ENCODE results near the gene DIO3. TPM values are rescaled to one million over a fixed set of nuclear protein-coding genes. Genes with fewer than 3 reads are reported as not detected.

DIO3 gene
- total and polyA plus RNA-seq, 2 experiments from 2014 or later: 0.18 TPM; not detected in 1

- H3K27me3 ChIP-seq: no peaks in the 10 kb centered on the region
- H3K9me3 ChIP-seq (ENCODE audit: low read depth): no peaks in the 10 kb centered on the region
- no peak for DNase-seq (ENCODE audit: low read depth in 1 of 2, low spot score in 1 of 2)
- H3K4me1 ChIP-seq (ENCODE audit: low read depth): no peaks in the 10 kb centered on the region
- H3K36me3 ChIP-seq: no peaks in the 10 kb centered on the region
- no peak overlapping the region for H3K4me3 ChIP-seq
- no peak overlapping the region for H3K27ac ChIP-seq
- no peak for TF ChIP-seq CTCF (IDR thresholded peaks at IDR 0.05; ENCODE audit: low read depth, low read length)
Observed at GRCh38 chr14:101544550-101544949, 16.7 kb upstream of the DIO3 start.

- no peak overlapping the region for H3K27ac ChIP-seq
- no peaks in the 10 kb centered on the region for H3K4me1 ChIP-seq (ENCODE audit: low read depth)
- no peaks in the 10 kb centered on the region for H3K36me3 ChIP-seq
- H3K4me3 ChIP-seq: no peak overlapping the region
- no peak for TF ChIP-seq CTCF (IDR thresholded peaks at IDR 0.05; ENCODE audit: low read depth, low read length)
- no peaks in the 10 kb centered on the region for H3K27me3 ChIP-seq
- no peaks in the 10 kb centered on the region for H3K9me3 ChIP-seq (ENCODE audit: low read depth)
- no peak for DNase-seq (ENCODE audit: low read depth in 1 of 2, low spot score in 1 of 2)
Observed at GRCh38 chr14:101546706-101547105, 14.6 kb upstream of the DIO3 start.

- Histone ChIP-seq H3K27ac (no peak overlapping the region), H3K4me3 (no peak overlapping the region), H3K9me3 (ENCODE audit: low read depth) (no peaks in the 10 kb centered on the region), H3K36me3 (no peaks in the 10 kb centered on the region), H3K4me1 (ENCODE audit: low read depth) (no peaks in the 10 kb centered on the region), H3K27me3 (no peaks in the 10 kb centered on the region)
- TF ChIP-seq CTCF (IDR thresholded peaks at IDR 0.05; ENCODE audit: low read depth, low read length): no peak
- no peak for DNase-seq (ENCODE audit: low read depth in 1 of 2, low spot score in 1 of 2)
Observed at GRCh38 chr14:101547107-101547738, 14.1 kb upstream of the DIO3 start.

- Histone ChIP-seq H3K4me1 (ENCODE audit: low read depth) (no peaks in the 10 kb centered on the region), H3K27ac (no peak overlapping the region), H3K9me3 (ENCODE audit: low read depth) (no peaks in the 10 kb centered on the region), H3K27me3 (no peaks in the 10 kb centered on the region), H3K36me3 (no peaks in the 10 kb centered on the region), H3K4me3 (no peak overlapping the region)
- DNase-seq (ENCODE audit: low read depth in 1 of 2, low spot score in 1 of 2): no peak
- TF ChIP-seq CTCF (IDR thresholded peaks at IDR 0.05; ENCODE audit: low read depth, low read length): no peak
Observed at GRCh38 chr14:101547961-101548669, 13.2 kb upstream of the DIO3 start.

DNA sequence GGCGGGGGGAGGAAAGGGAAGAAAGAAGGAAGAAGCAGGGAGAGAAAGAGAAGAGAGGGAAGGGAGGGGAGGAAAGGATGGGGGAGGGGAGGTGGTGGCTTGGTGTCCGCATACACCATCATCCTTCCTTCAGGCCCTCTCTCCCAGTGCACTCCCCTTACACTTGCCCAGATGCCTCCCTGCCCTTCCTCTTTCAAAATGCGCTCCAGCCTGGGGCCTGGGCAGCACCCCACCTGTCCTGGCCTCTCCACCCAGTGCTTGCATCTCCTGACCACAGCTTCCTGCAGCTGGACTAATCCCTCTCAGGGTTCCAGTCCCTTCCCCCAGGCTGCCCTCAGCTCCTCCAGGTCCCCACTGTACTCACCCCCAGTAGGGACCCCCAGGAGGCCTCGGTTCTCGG, 12.6 kb upstream of the DIO3 start:
- Histone ChIP-seq H3K4me1 (ENCODE audit: low read depth) (no peaks in the 10 kb centered on the region), H3K36me3 (no peaks in the 10 kb centered on the region), H3K27me3 (peaks cover under 1% of the 10 kb centered on the region), H3K4me3 (no peak overlapping the region), H3K9me3 (ENCODE audit: low read depth) (no peaks in the 10 kb centered on the region), H3K27ac (no peak overlapping the region)
- no peak for TF ChIP-seq CTCF (IDR thresholded peaks at IDR 0.05; ENCODE audit: low read depth, low read length)
- no peak for DNase-seq (ENCODE audit: low read depth in 1 of 2, low spot score in 1 of 2)

Measured in cardiac muscle cell (in vitro differentiated cells and primary cell).